ENCODE results near the gene MYLK4. TPM values are rescaled to one million over a fixed set of nuclear protein-coding genes. Genes with fewer than 3 reads are reported as not detected.
A peak's percentile ranks its signal among the peaks of the same experiment; 100 is the strongest.

Gene MYLK4
- 0.10 and 0.48 TPM in 2 replicates for total RNA-seq (2014; rRNA removed; shearing (Covaris generic))

DNA sequence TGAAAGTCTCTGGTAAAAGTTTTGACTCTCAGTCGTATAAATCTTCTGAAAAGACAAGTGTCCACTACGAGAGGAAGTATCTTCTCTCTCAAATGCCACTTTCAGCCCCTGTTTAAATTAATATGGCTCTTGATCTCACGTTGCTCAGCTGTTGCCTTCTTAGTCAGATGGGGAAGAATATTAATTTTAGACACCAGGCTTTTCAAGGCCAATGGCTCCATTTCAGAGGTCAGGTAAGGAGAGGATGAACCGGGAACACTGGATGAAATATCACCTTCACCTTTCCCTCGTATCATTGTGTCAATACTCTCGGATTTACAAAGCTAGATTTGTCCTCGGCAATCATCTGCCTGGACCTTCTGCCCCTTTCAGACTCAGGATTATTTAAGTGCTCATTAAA, at the start of gene MYLK4:
Gene MYLK4, minus strand, starts transcription at position 91 of the 400 bp plus-strand sequence. CDS start 1,628 bp downstream, outside the sequence.
- DNase-seq (ENCODE audit: low spot score), result no peak

DNA sequence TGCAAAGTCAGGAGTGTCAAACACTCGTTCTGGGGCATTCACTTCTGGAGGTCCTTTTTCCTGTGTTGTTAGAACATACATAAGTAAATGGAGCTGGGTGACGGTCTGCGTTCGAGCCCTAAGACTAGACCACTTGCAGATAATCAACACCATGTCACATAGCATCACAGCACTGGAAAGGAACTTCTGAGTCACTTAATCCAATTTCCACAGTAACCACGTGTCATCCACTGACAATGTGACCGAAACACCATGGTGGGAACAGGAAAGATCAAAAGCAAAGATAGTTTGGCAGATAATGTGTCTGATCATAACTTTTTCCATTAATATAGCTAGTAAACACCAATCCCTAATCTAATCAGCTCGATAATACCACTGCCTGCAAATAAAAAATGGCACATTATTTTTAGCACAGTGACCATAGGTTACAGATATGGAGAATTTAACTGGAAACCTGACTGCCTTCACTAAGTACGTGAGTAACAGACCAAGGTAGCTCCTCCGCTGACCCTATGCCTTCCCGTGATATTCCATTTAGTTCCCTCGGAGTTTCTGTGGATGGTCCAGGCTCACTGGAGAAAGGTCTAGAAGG, 49.3 kb upstream of the MYLK4 start:
- no peak for DNase-seq (ENCODE audit: low spot score)

DNA sequence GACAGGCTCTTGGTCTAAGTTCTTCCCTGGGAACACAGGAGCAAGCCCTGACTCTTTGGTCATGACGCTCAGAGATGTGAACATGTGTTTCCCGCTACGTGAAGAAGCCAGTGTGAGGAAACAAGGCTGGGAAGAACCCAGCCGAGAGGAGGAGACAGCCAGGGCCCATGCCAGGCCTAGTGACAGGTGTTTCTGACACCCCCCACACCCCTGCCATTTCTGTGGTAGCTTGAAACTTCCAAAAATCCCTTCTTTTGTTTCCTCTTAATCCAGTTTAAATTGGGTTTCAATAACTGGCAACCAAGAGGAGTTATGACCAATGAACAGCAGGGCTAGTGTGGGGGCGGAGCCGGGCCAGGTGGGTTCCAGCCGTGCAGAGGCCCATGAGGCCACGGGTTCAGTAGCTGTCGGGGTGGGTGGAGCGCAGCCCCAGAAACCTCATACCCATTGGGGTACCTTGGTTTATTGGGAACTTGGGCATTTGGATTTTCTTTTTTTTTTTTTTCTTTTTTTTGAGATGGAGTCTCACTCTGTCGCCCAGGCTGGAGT, 47.9 kb upstream of the MYLK4 start:
- no peak for DNase-seq (ENCODE audit: low spot score)

DNA sequence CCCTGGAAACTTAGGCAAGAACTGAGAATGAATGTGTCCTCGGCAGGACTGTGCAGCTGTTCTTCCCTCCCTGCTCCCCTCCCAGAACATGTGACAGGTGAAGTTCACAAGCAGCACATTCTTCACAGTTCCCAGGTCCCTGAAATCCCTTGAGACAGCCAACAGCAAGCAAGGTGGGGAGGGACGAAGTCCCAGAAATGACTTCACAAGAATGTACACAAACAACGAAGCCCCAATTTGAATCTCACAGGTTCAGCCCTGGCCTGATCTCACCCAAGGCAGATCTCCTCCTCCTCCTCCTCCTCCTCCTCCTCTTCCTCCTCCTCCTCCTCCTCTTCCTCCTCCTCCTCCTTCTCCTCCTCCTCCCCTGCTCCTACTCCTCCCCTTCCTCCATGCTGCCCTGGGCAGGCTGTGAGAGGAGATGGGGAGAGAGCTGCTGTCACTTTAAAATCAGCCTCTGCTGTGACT, 46.9 kb upstream of the MYLK4 start:
- DNase-seq (ENCODE audit: low spot score), result no peak

DNA sequence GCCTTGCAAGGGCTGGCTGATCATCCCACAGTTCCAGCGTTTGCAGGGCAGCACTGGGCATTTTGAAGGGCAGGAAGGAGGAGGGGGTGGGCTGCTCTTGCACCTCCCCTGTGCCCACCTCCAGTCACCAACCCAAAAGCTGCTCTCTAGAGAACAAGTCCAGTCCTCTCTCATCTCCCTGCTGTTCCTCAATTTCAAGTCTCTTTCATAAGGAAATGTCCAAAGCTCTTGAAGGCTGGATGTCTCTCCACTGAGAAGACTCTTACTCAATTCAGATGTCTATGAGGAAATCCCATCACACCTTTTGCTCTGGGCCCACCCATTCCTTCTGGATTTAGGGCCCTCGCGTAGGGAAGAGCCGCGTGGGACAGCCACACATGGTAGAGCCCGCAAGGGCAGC, 46.1 kb upstream of the MYLK4 start:
- DNase-seq (ENCODE audit: low spot score), result no peak

DNA sequence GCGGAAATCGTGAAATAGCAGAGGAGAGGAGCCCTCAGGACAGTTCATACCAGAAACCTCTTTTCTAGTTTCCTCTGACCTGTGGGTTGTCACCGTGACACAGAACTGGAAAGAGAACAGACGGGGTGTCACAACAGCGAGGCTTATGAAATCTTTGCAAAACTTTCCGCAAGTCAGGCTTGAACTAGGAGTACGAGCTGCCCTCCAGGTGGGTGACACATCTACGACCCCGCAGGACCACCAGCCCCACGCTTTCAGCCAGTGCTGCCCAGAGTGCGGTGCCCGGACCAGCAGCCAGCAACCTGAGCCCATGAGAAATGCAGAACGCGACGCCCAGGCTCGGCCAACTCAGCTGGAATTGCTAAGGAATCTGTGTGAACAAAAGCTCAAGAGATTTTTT, 45.2 kb upstream of the MYLK4 start:
- no peak for DNase-seq (ENCODE audit: low spot score)

DNA sequence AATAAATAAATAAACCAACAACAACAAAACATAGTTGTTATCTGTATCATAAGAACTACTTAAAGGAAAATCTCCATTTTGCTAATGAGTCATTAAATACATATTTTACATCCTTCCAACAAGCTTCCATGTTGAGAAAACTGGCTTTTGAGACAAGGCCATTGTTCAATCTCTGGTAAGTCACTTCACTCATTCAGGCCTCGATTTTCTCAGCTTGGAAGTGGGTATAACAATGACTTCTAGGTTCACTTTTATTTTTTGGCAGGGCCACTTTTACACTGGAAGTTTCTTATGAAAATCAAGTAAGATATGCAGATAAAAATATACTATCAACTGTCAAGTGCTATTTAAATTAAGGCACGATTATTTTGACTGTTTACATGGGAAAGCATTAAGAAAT, 44.4 kb upstream of the MYLK4 start:
- DNase-seq (ENCODE audit: low spot score), result no peak

DNA sequence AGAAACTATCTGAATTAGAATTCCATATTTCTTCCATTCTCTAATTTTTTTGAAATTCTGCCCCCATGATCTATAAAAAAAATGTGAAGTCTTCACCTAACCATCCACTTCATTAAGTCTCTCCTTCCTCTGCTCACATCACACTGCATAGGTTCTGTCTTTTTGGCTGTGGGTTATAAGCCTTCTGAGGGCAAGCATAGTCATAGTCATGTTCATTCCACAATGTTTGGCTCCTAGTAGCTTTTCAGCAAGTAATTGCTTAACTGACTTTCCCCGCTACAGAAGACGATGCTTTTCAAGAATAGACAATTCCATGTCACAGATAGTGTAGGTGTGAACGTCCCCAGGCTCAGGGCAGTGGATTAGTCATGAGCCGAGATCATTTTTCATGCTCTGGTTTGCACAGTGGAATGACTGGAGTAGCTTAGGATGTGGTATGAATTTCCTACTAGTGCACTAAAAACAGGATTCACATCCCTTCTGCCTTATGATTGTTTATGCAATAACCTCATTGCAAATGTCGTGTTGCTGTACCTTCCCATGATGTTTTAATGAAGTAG, 43.5 kb upstream of the MYLK4 start:
- no peak for DNase-seq (ENCODE audit: low spot score)

DNA sequence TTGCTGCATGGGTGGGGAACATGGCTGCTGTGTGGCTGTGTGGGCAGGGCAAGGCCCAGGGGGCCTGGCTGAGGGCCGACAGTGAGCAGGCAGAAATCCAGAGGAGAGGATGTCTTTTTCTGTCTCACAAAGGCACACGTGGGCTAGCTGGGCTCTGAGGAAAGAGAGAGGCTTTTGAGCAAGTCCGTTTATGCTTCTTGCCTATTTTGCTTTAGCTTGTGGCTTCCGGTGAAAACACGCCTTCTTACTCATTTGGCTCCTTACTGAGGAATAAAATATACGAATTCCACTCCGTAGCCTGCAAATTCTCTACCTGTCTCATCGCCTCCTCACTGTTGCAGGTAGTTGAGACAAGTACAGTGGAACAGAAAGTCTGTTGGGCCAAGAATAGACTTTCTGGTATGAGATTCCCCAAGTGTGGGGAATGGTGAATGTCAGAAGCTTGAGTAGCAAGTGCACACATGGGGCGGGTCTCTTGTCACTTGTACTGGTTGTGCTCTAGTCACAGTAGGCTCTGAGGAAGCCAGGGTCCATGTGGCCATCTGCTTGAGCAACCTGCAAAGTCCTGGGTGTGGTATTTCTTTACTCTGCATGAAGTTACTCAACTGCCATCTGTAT, 42.9 kb upstream of the MYLK4 start:
- DNase-seq (ENCODE audit: low spot score), result no peak

DNA sequence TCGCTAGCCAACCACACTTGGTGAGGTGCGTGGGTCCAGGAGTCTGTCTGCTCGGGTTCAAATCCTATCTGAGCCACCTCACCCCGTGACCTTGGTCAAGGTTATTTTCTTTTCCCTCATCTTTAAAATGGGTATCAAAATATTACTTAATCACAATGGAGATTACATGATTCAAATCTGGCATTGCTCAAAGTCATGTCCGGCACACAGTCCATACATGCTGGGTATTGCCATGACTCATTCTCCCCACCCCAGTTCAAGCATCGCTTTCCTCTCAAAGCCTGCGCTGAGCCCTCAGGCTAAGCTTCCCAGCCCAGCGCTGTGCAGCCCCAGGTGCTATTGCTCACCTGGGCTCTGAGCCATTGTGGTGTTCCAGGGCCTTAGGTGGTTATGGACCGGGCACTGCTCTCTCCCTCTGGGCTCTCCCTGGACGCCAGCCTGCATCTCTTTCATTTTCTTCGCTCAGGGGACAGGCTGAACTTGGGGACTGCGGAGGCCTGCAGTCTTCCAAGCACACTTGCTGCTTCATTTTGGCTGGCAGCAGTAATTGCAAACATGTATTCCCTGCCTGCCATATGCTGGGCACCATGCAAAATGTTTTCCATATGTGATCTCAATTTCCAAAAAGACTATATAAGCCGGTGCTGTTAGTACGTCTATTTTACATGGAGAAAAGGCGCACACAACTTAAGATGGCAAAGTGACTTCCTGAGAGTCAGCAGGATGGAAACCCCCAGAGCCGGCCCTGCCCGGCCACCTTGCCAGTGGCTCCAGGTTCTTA, 41.8 kb upstream of the MYLK4 start:
- no peak for DNase-seq (ENCODE audit: low spot score)

DNA sequence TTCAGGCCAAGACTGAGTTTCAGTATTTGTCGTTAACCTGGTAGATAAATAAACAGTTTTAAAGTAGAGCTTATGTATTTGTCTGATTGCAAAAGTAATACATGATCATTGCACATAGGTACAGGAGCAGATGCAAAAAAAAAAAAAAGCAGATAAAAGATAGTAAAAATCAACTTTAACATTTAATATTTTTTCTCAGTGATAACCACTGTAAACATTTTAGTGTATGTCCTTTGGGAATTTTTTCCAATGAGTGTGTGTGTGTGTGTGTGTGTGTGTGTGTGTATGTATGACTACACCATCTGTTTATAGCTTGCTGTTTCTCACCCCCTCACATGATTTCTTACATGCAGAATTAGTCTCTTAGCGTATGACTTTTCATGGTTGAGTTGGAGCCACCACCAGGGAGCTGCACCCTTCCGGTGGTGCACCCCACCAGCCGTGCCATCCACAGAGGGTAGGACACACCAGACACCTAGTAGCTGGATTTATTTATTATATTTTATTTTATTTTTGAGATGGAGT, 40.8 kb upstream of the MYLK4 start:
- DNase-seq (ENCODE audit: low spot score), result no peak

DNA sequence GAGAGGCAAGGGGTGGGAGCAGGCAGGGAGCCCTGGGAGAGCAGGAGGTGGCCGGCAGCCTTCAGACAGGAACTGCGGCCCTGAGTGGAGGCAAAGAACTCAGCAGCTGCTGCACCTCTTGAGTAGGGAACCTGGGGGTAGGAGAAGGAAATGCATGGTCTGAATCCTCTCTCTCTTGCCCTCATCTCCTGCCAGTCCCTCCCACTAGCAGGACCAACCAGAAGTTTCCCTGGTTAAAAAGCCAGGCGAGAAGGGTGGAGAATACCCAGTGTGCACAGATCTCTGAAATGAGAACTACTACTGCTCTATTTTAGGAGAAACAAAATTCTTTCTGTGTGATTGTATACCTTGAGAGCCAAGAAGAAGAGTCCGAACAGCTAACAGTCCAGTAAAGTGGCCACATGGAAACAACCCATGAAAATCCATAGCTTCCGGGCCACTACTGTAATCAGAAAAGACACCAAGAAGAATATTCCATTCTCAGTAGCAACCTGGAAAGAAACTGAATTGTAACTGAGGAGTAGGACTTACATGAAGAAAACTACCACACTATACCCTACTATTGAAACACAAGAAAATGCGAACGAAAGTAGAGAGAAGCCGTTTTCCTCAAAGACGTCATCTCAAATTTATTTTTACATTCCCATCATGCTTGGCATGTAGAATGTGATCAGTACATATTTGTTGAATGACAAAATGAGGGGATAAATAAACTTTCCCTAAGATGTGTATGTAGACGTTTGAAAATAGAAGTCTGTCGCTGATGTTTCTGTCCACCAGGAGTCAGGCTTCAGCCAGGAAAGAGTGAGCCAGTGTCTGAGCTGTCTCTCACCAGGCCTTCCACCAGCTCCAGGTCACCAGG, 40.1 kb upstream of the MYLK4 start:
- DNase-seq (ENCODE audit: low spot score), result peak; percentile 73

DNA sequence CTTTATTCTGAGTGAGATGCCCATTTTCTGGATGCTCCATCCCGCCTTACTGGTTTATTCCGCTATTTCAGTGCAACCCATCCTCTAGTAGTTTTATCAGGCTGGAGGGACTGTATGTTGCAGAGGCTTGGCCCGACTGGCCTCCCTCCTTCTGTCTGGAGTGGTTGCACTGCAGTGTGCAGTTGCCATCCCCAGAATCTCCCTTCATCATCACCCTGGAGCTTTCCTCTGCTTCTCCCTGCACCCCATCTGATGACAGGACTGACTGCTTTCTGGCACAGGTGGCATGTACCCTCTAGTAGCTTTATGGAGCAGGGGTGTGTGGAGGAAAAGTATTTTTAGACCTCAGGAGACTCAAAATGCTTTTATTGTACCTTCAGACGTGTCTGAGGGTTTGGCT, 35.5 kb upstream of the MYLK4 start:
- no peak for DNase-seq (ENCODE audit: low spot score)

DNA sequence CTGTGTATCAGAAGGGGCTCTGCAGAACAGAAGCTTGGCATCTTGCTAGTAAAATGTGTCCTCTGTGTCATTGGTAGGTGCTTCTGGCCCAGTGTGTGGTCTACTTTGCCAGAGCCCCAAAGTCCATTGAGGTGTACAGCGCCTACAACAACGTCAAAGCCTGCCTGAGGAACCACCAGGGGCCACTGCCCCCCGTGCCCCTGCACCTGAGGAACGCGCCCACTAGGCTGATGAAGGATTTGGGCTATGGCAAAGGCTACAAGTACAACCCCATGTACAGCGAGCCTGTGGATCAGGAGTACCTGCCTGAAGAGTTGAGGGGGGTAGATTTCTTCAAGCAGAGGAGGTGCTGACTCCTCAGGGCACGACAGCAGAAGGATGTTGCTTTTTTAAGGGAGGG, 34.2 kb upstream of the MYLK4 start:
- DNase-seq (ENCODE audit: low spot score), result no peak

DNA sequence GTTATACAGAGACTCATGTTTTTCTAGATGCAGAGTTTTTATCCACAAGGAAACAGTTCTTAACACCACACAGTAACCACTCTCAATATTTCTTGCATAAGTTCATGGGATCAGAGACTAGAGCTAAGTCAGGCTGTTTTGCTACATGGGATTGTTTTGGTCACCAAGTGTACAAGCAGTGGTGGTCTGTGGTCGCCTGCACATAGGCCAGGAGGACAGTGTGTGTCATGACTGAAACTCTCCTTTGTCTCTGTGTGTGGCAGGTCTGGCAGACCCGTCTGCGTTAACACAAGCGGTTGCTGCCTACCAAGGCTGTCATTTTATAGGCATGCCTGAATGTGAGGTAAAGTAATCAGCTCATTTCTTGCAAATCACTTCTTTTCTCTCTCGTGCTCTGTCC, 33.3 kb upstream of the MYLK4 start:
- DNase-seq (ENCODE audit: low spot score), result no peak

DNA sequence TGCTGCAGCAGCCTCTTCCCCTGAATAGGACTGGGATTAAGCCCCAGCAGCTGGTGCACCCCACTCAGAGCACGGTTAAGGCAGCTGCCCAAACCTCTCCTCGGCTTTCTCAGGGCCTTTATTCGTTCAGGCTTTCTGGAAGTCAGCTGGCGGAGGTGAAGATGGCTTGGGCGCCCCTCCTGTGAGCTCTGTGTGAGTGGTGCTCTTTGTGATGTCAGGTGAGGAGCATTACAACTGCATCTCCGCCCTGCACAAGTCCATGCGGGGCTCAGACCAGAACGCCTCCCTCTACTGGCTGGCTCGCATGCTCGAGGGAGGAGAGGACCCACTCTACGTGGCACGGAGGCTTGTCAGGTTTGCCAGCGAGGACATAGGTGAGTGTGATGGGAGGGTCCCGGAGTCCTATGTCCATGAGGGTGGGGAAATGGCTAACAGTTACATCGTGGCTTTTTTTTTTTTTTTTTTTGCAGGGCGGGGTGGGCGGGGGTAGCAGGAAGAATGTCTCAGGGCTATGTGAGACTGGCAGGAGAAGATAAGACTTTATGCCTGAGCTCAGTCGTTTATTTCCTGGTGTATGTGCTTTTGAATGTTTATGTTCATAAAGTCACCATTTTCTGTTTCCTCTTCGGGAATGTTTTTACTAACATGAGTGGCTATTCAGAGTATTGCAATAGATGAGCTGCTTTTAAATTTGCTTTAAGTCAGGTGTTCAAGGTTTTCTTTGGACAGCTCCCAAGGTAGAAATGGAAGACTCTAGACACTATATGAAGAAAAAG, 32.7 kb upstream of the MYLK4 start:
- DNase-seq (ENCODE audit: low spot score), result no peak

DNA sequence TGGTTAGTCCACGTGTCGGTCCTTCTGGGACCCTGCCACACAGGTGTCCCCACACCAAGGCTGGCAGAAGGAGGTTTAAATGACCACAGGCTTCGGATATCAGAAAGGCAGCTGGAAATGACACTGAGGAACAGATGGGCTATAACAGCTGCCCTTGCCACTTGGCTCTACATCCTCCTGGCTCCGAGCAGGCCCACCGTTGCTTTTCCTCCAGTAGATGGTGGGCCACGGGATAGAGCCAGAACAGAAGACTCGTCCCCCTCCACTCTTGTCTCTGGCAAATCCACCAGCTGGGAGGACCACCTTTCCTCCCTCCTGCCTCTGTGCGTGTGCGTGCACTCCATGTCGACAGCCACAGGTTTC, 32.1 kb upstream of the MYLK4 start:
- DNase-seq (ENCODE audit: low spot score), result no peak

DNA sequence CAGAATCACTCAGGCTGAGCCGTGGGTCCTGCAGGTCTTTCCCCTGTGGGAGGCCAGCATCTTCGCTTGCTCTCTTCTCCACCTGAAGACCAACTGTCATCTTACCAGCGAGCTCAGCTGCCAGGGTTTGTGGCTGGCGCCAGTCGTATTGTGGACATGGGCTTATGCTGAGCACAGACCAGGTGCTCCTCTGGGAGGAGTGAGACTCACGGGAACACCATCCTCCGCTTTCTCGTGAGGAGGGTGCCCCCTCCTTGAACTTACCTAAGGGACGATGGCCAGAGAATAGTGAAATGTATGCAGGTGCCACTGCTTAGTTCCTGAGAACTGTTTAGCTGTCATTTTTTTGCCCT, 31.6 kb upstream of the MYLK4 start:
- DNase-seq (ENCODE audit: low spot score), result no peak

DNA sequence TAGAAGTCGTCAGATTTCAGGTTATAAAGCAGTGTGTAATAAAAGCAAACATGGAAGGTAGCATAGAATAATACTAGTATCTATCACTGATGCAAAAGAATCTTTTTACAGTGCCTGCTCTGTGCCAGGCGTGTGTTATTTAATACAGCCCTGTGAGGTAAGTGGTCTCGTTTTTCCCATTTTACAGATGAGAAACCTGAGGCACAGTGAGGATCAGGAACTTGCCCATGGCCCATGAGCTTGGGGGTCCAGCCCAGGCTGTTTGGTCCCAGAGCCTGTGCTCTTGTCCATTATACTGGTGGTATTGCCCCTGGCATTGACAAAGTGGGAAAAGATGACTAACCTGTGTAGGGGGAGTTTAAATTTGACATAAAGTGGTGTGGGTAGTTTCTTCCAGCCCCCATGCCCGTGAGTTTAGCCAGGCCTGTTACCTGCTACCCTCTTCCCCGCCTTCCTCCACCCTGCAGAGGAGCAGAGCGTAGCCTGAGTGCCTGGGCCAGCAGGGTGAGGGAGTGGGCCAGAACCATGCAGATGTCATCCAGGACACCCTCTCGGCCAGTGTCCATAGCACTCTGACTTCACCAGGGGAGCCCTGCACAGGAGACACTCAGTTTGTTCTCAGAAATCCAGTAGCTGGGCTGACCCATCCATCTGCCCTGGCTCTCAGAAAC, 31.1 kb upstream of the MYLK4 start:
- DNase-seq (ENCODE audit: low spot score), result no peak

DNA sequence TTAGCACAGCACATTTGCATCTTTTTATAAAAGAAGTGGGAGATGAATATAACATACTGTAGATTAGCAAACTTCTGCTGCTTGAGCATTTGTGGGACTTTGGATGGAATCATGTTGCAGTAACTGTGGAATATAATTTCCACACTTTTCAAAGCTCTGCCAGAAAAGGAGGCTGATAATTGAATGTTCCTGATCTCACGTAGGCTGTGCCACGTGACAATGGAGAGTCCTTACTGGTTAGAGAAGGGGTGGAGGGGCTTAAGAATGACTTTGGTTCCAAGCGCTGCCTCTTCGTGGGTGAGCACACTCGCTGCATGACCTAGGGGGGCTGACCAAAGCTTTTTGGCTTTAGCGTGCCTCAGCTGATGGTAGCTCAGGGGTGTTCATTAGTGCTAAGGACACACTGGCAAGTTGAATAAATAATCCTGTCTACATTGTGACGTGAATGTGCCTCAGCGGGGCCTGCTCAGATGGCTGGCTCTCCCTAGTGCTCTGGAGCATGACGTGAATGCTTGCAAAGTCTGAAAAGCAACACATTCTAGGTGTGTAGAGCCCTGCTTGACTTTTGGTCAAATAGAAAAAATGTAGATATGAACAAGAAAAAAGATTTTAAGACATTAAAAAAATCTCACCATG, 29.5 kb upstream of the MYLK4 start:
- no peak for DNase-seq (ENCODE audit: low spot score)
